GM21526 (cell line): ENCODE results near the gene ZRANB3.

Source experiments
- ATAC-seq: cut with Tn5 transposase; IDR thresholded peaks from one replicate; pipeline ENCODE4 v1.9.1; 2021; ENCODE audit warnings: moderate library complexity; ENCODE audit not compliant: unreplicated experiment, low FRiP score

The ZRANB3 gene

DNA sequence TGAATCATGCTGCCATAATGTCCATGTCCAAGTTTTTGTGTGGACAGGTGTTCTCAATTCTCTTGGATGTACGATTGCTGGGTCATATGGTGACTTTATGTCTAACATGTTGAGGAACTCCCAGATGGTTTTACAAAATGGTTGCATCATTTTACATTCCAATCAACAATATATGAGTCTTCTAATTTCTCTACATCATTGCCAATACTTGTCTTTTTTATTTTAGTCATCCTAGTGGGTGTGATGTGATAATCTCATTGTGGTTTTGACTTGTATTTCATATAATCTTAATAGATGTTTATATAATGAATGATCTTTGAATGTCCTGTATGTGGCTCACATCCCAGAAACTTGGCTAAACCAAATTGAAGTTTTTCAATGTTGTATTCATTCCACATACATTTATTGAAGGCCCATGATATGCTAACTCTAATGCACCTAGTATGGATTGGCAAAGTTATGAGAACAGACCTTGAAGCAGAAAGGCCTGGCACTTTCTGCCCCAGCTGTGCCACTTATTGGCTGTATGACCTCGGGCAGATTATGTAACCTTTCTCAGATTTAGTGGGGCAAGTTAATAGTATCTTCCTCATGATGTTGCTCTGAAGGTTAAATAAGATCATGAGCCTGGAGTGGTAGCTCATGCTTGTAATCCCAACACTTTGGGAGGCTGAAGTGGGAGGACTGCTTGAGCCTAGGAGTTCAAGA, 273.5 kb downstream of the ZRANB3 start:
- ATAC-seq = no peak

GRCh38 chr2:135256531-135257260, 274.3 kb downstream of the ZRANB3 start:
- no peak for ATAC-seq

DNA sequence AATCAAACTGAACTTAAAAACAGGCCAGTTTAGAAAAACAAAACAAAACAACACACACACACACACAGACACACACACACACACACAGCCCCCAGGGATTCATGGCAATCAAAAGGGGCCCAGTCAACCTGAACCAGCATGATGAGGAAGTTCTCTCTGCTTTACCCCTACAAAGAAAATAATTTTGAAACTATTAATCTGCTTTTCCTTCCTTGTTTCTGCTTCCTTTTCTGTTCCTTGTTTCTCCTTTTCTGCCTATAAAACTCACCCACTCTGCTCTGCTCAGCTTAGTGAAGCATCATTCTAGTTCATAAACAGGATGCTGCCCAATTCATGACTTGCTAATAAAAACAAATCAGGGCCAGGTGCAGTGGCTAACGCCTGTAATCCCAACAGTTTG, 275.8 kb downstream of the ZRANB3 start:
- no peak for ATAC-seq

DNA sequence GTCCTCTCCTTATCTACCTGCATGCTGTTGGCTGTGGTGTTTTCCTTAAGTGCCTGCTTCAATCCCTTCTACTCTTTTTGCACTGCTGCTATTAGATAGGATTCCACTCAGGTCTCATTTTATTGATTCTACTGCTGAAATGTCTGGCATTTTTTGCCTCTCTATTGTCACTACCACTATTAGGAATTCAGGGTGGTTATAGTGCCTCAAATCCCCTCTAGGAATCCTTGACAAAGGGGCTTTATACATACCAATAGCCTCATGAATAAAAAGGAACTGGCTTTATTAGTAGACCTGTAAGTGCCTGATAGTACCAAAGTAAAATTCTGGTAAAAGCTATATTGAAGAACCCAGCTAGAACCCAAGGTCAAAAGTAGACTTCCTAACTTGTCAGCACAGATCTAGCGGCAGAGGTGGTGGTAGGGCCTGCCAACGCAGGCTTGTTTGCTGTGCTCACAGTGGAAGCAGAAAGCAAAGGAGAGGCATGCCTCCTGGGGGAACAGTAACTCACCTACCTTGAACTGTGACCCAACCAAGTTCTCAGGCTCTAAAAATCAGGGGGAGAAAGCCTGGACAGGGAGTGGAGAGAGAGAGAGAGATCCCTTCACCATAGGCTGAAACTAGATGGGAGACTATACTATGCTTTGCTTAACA, 278.1 kb downstream of the ZRANB3 start:
- ATAC-seq = no peak

GRCh38 chr2:135248611-135249010, 282.4 kb downstream of the ZRANB3 start:
- no peak for ATAC-seq

DNA sequence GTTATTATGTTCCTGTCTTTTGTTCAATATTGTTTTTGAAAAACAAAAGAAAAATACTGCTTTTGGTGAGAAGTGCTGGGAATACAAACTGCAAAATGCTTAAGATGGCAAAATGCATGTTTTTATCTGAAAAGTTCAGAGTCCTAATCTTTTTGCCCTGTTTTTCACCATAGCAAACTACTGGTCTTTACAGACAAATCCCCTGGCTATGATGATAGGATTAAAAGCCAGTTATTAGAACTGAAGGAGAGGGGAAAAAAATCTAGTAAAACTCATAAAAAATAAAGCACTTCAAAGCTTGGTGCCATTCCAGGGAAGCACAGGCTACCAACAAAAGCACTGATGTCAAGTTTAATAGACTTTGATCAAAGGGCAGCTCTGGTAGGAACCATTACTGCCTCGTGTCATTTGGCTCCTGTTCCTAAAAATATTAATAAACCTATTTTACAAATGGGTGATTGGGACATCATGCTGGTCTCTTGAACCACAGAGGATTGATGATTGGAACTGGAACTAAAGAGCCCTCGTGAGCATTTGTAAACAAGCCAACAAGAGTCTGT, 284.2 kb downstream of the ZRANB3 start:
- ATAC-seq = no peak

- ATAC-seq = no peak
These were observed 285.9 kb downstream of the ZRANB3 start for GRCh38 chr2:135245071-135245470.

DNA sequence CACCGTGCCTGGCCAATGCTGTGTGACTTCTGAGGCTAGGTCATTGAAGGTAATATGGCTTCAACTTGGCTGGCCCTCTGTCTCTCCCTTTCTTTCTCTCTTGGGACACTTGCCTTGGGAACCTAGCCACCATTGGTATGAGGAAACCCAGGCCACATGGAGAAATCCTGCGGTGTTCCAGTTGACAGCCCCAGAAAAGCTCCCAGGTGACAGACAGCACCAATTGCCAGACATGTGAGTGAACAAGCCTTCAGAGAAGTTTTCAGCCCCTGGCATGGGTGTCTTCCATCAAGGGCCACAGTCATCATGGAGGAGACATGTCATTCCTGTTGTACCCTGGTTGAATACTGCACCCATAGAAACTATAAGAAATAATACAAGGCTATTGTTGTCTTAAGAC, 292.4 kb downstream of the ZRANB3 start:
- ATAC-seq = no peak

DNA sequence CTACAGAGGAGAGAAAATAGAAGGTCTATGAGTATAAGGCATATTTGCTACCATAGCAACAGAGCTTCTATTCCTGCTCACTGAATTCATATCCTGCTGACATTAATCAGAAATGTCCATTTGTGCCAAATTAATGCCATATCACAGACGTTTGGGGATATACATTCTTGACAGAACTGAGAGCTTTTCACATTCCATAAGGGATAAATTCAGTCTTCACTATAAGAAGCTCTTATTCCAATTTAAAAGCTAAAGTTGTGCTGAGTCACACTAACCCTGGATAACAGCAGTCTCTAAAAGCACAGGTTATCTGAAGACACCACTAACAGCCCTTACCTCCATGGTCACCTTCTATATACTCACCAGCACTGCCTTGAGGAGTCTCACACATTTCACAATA, 300.9 kb downstream of the ZRANB3 start:
- ATAC-seq = no peak

- no peak for ATAC-seq
These were observed 303.6 kb downstream of the ZRANB3 start for GRCh38 chr2:135227386-135227785.

- no peak for ATAC-seq
These were observed 304.1 kb downstream of the ZRANB3 start for GRCh38 chr2:135226961-135227360.

GRCh38 chr2:135225781-135226180, 305.2 kb downstream of the ZRANB3 start:
- ATAC-seq = no peak

- no peak for ATAC-seq
These were observed 311.8 kb downstream of the ZRANB3 start for GRCh38 chr2:135219226-135219625.

- ATAC-seq = no peak
These were observed 312.6 kb downstream of the ZRANB3 start for GRCh38 chr2:135218426-135218825.

- ATAC-seq = no peak
These were observed 318.3 kb downstream of the ZRANB3 start for GRCh38 chr2:135212757-135213156.

- no peak for ATAC-seq
These were observed 323.0 kb downstream of the ZRANB3 start for GRCh38 chr2:135208016-135208415.

- ATAC-seq = no peak
These were observed 327.1 kb downstream of the ZRANB3 start for GRCh38 chr2:135203944-135204343.

GRCh38 chr2:135202751-135203150, 328.3 kb downstream of the ZRANB3 start:
- ATAC-seq = no peak

- no peak for ATAC-seq
These were observed 332.5 kb downstream of the ZRANB3 start for GRCh38 chr2:135198481-135198880.

GRCh38 chr2:135190799-135191198, 340.2 kb downstream of the ZRANB3 start:
- no peak for ATAC-seq

DNA sequence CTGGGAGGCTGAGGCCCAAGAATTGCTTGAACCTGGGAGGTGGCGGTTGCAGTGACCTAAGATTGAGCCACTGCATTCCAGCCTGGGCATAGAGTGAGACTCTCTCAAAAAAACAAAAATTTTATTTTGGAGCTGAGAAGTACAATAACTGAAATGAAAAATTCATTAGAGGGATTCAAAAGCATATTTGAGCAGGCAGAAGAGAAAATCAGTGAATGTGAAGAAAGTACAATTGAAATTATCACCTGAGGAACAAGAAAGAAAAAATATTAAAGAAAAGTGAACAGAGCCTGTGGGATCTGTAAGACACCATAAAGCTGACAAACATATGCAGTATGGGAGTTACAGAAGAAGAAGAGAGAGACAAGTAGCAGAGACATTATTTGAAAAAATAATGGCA, 341.9 kb downstream of the ZRANB3 start:
- ATAC-seq = no peak
